ENCODE data around the gene LIPK.

GRCh38 chr10:88721392-88721791 lies 15.3 kb downstream of the LIPK start:
- TF ChIP-seq PREB (CRISPR knock-in tag; IDR thresholded peaks at IDR 0.05; ENCODE audit: borderline replicate concordance), result no peak
- TF ChIP-seq SOX15 (CRISPR knock-in tag; IDR thresholded peaks at IDR 0.05), result no peak
- no peak for TF ChIP-seq KAT7 (CRISPR knock-in tag; IDR thresholded peaks at IDR 0.05; ENCODE audit: borderline replicate concordance)
- no peak for TF ChIP-seq ATF3 (CRISPR knock-in tag; conservative IDR thresholded peaks at IDR 0.05)
- TF ChIP-seq ZNF121 (CRISPR knock-in tag; IDR thresholded peaks at IDR 0.05), result no peak
- no peak for TF ChIP-seq CREM (CRISPR knock-in tag; IDR thresholded peaks at IDR 0.05)
- TF ChIP-seq OVOL2 (CRISPR knock-in tag; IDR thresholded peaks at IDR 0.05; ENCODE audit: borderline replicate concordance), result no peak
- TF ChIP-seq CTCF (IDR thresholded peaks at IDR 0.05), result no peak
- no peak for TF ChIP-seq ZNF232 (CRISPR knock-in tag; IDR thresholded peaks at IDR 0.05)
- TF ChIP-seq SP1 (CRISPR knock-in tag; conservative IDR thresholded peaks at IDR 0.05), result no peak
